Measurements from ENCODE around the gene PZP.

DNA sequence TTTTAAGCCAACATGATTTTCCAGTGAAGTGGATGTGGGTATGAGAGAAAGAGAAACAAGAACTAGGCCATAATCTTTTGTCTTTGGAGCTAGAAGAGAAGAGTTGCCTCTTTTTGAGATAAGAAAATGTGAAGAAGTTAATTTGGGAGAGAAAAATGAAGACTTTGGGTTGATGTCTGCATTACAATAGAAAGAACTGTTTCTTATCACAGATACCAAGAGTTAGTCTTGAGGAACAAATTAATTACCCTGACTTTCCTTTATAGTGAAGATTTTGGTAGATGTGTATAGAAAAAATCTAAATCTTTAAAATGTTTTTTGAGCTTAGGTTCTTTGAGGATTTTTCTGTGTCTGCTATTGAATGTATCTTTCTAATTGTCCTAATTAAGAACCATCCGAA is 96.7 kb downstream of the PZP start:
- TF ChIP-seq, protein P1, sequence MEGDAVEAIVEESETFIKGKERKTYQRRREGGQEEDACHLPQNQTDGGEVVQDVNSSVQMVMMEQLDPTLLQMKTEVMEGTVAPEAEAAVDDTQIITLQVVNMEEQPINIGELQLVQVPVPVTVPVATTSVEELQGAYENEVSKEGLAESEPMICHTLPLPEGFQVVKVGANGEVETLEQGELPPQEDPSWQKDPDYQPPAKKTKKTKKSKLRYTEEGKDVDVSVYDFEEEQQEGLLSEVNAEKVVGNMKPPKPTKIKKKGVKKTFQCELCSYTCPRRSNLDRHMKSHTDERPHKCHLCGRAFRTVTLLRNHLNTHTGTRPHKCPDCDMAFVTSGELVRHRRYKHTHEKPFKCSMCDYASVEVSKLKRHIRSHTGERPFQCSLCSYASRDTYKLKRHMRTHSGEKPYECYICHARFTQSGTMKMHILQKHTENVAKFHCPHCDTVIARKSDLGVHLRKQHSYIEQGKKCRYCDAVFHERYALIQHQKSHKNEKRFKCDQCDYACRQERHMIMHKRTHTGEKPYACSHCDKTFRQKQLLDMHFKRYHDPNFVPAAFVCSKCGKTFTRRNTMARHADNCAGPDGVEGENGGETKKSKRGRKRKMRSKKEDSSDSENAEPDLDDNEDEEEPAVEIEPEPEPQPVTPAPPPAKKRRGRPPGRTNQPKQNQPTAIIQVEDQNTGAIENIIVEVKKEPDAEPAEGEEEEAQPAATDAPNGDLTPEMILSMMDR (IDR thresholded peaks at IDR 0.05; ENCODE audit: insufficient read depth, low read depth, low read length): no peak
- no peak for TF ChIP-seq EZH2 (IDR thresholded peaks at IDR 0.05; ENCODE audit: insufficient read depth, low read length)

All from astrocyte (in vitro differentiated cells and primary cell).